GM12892 (cell line): ENCODE measurements around the gene WDR18.

Experiments used
- POLR2A ChIP-seq: IDR thresholded peaks from 2 replicates; pipeline ENCODE4 v1.6.1; 2011; ENCODE audit warnings: low read depth, low read length, control low read depth
- POLR2AphosphoS5 ChIP-seq: IDR thresholded peaks from 2 replicates; pipeline ENCODE4 v1.6.1; 2011; ENCODE audit warnings: low read depth, low read length, control low read depth

DNA sequence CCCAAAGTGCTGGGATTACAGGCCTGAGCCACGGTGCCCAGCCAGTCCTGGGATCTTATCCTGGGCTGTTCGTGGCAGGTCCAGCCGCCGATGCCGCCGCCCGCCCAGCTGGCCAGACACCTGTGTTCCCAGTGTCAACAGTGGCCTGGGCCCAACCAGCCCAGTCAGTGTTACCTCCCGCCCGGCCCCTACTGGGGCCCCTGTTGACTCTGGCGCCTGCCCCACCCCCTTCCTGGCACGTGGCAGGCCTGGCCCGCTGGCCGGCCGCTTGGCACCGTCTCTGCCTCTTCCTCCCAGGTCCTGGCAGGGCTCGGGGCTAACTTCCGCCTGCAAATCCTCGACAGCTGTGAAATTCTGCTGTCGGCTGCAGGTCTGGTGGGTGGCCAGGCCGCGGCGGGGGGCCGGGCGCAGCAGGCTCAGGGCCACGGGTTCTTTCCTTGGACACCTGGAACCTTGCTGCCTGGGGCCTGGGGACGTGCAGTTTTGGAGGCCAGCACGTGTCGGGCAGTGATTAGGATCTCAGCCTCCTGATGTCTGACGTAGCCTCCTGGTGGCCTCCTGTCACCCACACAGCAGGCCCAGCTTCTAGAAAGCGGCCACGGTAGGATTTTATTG is 49.2 kb upstream of the WDR18 start:
- TF ChIP-seq POLR2A, result no peak
- no peak for TF ChIP-seq POLR2AphosphoS5
